Hepatocyte (in vitro differentiated cells): ENCODE results near the gene THAP5.

ENCODE experiments used
- EZH2phosphoT487 ChIP-seq: fragments of 200-600 bp; sonication (generic); IDR thresholded peaks from one replicate; pipeline ENCODE4 v1.6.1; 2018; ENCODE audit warnings: antibody characterized with exemption, mild to moderate bottlenecking, low read depth, moderate library complexity; ENCODE audit not compliant: unreplicated experiment, severe bottlenecking
- TF ChIP-seq, protein P1 (sequence below): fragments of 200-600 bp; sonication (generic); IDR thresholded peaks from 2 replicates; pipeline ENCODE4 v1.5.1; 2016; ENCODE audit warnings: antibody characterized with exemption, mild to moderate bottlenecking; ENCODE audit not compliant: poor library complexity

DNA sequence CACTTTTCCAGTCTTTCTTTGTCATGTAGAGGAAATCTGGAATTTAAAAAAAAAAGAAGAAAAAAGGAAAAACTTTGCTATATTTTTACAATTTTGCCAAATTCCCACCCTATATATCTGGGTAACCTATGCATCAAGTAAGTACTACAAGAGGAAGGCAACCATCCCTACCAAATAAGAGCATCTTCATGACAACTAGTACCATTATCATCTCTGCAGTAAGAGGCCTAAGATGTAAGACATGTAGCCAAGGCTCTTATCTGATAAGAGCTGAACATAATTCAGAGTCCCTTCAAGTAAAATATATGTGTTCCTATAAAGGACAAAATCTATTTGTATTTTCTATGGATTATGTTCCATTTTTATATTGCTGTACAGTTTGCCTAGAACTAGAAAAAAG lies 3.5 kb downstream of the THAP5 start:
- TF ChIP-seq, protein P1, sequence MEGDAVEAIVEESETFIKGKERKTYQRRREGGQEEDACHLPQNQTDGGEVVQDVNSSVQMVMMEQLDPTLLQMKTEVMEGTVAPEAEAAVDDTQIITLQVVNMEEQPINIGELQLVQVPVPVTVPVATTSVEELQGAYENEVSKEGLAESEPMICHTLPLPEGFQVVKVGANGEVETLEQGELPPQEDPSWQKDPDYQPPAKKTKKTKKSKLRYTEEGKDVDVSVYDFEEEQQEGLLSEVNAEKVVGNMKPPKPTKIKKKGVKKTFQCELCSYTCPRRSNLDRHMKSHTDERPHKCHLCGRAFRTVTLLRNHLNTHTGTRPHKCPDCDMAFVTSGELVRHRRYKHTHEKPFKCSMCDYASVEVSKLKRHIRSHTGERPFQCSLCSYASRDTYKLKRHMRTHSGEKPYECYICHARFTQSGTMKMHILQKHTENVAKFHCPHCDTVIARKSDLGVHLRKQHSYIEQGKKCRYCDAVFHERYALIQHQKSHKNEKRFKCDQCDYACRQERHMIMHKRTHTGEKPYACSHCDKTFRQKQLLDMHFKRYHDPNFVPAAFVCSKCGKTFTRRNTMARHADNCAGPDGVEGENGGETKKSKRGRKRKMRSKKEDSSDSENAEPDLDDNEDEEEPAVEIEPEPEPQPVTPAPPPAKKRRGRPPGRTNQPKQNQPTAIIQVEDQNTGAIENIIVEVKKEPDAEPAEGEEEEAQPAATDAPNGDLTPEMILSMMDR: no peak
- TF ChIP-seq EZH2phosphoT487: no peak
